Stimulated activated CD4-positive, alpha-beta T cell treated with anti-CD3 and anti-CD28 coated beads, Interleukin-12 subunit alpha, Interleukin-12 subunit beta, amount 100 ng/mL, for 24 hours (primary cell): Measurements from ENCODE around the gene R3HDM2.
"Not testable (repeated sequence)": the region's sequence is repeated elsewhere in the genome, so short reads cannot be mapped to it uniquely, and the experiment has no call there.

Experiments
- DNase-seq, 2 experiments: peaks; one replicate each; pipeline ENCODE4 v3.0.0-alpha.2; 2020; ENCODE audit warnings: low read depth in 2 of 2

R3HDM2 gene

DNA sequence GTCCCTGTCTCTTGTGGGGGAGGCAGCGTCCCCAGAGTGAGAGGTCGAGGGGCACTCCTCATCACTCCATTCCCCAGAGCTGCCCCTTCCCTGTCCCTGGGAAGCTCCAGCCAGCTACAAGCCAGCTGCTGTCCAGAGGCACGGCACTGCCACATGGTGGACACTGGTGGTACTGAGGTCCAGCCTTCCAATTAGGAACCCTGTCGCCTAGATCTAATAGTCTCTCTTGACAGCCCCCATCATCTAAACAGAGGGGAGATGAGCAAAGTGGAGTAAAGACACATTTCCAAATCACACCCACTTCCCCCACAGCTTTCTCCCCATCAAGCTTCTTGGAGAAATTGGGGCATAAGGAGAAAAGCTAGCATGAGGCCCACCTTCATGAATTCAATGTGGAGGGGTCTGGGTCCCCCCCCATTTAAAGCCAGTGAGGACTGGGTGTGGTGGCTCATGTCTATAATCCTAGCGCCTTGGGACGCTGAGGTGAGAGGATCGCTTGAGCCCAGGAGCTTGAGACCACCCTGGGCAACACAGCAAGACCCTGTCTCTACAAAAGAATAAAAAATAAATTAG is 22.2 kb upstream of the R3HDM2 start:
- DNase-seq: peak in 1 of 2 experiments; percentile 54

DNA sequence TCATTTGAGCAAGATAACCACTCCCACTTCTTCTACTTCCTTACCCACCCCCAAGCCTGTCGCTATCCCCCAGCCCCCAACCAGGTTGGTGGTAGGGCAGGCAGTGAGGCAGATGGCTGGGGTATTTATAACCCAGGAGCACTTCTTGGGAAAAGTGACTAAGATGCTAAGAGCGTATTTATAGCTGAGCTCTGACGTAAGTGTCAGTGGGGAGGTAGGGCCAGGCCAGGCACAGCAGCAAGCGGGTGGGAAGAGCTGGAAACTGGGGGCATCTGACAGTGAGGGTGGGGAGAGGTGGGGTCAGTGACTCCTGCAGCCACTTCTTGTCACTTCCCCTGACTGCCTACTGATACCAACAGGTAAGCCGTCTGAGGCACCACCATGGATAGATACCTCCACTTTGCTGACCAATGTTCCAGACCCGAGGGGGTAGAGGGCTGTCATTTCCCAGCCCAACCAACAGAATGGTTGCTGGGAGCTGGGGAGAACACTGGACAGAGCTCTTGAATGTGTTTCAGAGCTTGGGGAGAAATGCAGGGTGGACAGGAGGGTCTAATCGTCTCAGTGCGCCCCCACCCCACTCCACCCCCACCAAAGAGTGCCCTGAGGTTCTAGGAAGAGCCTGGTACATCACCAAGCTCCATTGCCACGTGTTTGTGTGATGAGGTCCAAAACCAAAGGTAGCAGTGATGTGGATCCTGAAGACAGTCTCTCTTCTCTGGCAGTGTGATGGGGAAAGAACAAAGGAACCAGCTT is 21.5 kb upstream of the R3HDM2 start:
- no peak for DNase-seq

DNA sequence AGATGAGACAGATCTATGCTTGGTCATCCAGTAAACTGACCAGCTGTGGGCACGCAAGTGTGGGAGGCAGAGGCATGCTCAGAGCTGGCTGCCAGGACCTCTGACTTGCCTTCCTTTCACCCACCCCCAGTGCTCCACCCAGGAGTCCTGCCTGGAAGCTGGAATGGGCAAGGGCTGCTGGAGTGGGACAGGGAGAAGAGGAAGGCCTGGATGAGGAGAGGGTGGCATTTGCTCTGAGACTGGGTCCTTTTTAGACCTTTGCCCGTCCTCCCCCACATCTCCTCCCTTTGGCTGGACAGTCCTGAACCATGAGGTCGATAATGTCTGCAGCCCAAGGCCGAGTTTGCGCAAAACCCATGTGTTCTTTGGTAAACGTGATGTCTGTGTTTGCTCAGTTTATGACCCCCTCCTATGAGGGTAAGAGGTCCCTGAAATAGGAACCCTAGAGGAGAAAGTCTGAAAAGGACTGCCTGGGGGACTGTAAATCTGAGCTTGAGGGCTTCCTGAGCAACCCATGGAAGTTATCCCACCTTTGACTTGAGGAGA is 20.5 kb upstream of the R3HDM2 start:
- DNase-seq: no peak

DNA sequence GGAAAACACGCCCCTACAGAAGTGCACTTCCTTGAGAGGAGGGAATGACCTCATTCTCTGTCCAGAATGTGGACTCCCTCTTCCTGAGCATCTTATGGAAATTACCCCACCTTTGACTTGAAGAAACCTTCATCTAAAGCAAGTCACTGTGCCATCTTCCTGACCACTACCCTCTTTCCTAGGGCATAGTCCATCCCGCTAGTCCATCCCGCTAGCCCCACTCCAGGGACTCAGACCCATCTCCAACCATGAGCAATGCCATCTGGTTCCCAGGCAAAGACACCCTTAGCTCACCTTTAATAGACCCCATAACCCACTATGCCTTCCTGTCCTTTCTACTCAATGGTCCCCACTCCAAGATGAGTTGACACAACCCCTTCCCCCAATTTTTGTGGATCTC is 19.2 kb upstream of the R3HDM2 start:
- no peak for DNase-seq

DNA sequence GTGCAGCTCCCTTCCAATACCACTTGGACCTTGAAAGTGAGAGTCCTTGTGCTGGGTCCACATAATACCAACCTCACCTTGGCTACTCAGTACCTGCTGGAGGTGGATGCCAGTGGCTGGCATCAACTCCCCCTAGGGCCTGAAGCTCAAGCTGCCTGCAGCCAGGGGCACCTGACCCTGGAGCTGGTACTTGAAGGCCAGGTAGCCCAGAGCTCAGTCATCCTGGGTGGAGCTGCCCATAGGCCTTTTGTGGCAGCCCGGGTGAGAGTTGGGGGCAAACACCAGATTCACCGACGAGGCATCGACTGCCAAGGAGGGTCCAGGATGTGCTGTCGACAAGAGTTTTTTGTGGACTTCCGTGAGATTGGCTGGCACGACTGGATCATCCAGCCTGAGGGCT is 18.5 kb upstream of the R3HDM2 start:
- no peak for DNase-seq

DNA sequence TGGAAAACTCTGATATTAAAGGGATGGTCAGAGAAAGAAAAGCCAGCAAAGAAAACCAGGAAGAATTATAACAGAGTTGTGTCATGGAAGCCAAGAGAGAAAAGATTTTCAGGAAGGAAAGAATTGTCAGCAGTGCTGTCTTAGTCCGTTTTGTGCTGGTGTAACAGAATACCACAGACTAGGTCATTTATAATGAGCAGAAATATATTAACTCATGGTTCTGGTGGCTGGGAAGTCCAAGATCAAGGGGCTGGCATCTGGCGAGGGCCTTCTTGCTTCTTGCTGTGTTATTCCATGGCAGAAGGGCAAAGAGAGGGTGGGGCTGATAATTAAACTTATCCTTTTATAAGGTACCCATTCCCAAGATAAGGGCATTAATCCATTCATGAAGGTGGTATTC is 17.8 kb upstream of the R3HDM2 start:
- DNase-seq: no peak

DNA sequence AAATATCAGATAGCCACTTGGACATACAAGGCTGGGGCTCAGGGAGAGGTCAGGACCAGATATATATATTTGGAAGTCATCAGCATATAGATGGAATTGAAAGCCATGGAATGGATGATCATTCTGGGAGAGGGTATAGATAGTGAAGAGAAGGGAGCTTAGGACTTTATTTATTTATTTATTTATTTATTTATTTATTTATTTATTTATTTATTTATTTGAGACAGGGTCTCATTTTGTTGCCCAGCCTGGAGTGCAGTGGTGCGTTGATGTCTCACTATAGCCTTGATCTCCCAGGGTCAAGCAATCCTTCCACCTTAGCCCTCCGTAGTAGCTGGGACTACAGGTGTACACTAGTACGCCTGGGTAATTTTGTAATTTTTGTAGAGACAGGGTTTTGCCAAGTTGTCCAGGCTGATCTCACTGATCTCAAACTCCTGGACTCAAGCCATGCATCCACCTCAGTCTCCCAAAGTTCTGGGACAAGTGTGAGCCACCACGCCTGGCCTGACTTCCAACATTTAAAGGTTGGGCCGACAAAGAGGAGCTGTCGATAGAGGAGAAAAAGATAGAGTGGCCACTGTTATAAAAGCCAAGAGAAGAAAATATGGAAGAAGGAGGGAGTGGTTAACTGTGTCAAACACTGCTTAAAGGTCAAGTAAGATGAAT is 15.6 kb upstream of the R3HDM2 start:
- DNase-seq: no peak

DNA sequence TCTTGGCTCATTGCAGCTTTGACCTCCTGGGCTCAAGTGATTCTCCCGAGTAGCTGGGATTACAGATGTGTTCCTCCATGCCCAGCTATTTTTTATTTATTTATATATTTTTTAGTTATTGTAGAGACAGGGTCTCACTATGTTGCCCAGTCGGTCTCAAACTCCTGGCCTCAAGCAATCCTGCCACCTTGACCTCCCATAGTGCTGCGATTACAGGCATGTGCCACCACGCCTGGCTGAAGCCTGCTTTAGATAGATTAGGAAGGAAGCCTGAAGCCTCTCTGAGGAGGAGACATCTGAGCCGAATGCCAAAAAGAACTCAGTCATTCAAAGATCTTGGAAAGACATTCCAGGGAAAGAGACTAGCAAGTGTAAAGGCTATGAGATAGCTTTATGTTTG is 13.9 kb upstream of the R3HDM2 start:
- DNase-seq: no peak

DNA sequence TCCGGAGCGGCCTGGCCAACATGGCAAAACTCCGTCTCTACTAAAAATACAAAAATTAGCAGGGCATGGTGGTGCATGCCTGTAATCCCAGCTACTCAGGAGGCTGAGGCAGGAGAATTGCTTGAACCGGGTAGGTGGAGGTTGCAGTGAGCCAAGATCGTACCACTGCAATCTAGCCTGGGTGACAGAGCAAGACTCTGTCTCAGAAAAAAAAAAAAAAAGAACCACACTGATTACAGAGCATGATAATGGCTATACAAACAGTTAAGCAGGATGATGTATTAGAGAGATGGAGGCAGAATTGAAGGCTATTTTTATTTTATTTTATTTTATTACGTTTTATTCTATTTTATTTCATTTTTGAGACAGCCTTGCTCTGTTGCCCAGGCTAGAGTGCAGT is 13.5 kb upstream of the R3HDM2 start:
- DNase-seq: not testable (repeated sequence)

DNA sequence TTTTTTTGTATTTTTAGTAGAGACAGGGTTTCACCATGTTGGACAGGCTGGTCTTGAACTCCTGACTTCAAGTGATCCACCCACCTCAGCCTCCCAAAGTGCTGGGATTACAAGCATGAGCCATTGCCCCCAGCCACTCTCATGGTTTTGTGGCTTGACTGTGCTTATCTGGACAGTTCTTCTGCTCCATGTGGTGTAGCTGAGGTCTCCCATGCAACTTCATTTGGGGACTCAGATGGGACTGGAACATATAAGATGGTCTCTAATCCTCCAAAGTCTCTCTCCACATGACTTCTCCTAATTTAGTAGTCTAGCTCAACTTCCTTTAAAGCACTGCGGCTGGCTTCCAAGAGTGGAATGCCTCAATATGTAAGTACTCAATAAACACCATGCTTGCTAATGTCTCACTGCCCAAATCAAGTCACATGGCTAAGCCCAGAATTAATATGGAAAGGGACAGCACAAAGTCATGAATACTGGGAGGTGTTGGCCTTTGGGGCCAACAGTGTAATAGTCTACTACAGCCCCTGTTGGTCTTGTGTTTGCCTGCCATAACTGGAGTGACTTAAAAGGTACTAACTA is 11.1 kb upstream of the R3HDM2 start:
- DNase-seq: no peak

DNA sequence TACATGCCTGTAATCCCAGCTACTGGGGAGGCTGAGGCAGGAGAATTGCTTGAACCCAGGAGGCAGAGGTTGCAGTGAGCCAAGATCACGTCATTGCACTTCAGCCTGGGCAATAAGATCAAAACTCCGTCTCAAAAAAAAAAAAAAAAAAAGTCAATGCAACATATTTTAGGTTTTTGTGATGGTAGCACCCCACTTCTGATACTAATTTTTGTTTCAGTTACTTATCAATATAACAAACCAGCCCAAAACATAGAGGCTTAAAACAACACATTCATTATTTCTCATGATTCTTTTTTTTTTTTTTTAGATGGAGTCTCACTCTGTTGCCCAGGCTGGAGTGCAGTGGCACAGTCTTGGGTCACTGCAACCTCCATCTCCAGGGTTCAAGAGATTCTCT is 10.6 kb upstream of the R3HDM2 start:
- not testable (repeated sequence) for DNase-seq

DNA sequence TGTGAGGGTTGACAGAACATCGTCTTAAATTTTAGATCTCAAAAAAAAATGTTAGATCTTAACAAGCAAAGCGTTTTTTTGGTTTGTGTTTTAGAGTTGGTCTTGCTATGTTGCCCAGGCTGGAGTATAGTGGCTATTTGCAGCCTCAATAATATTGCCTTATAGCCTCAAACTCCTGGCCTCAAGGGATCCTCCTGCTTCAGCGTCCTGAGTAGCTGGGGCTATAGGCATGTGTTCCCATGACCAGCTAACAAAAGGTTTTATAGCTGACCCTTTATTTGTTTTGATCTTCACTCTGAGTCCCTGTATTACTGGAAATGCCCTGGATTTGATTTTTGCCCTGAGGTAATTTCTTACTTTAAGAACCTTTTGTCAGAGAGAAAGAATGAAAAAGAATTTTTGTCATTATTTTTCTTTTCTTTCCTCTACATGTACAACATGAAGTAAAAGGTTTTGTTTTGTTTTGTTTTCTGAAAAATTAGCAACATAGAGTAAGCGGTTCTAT is 9.0 kb upstream of the R3HDM2 start:
- DNase-seq: no peak

DNA sequence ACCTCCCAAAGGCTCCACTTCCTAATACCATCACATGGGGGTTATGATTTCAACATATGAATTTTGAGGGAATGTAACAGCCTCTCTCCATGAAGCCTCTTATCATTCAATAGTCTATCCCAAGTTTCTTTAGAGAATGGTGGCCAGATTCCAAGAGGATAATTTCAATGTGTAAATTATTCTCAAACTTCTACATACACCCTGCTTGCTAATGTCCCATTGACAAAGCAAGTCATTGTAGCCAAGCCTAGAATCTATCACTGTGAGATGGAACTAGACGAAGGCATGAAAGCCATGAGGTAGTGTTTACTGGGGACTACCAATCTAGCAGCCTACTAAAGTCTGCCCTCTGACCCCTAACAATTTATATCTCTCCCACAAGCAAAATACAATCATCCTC is 7.6 kb upstream of the R3HDM2 start:
- no peak for DNase-seq

DNA sequence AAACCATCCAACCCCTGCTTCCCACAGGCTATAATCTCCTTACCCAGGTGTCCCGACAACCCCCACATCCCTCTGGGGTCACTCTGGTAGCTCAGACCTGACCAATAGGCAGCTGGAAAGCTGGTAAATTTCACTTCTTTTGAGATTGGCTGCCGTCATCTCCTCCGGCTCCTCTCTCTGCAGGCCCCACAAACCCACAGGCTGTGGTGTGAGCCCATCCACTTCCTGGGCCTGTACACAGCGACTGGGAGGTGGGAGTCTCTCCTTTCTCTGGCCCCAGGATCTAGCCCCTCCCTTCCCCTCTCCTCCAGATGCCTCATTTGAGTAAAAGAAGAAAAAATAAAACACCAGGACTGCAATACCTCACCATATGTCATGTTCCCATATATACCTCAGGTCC is 4.5 kb upstream of the R3HDM2 start:
- DNase-seq: no peak

DNA sequence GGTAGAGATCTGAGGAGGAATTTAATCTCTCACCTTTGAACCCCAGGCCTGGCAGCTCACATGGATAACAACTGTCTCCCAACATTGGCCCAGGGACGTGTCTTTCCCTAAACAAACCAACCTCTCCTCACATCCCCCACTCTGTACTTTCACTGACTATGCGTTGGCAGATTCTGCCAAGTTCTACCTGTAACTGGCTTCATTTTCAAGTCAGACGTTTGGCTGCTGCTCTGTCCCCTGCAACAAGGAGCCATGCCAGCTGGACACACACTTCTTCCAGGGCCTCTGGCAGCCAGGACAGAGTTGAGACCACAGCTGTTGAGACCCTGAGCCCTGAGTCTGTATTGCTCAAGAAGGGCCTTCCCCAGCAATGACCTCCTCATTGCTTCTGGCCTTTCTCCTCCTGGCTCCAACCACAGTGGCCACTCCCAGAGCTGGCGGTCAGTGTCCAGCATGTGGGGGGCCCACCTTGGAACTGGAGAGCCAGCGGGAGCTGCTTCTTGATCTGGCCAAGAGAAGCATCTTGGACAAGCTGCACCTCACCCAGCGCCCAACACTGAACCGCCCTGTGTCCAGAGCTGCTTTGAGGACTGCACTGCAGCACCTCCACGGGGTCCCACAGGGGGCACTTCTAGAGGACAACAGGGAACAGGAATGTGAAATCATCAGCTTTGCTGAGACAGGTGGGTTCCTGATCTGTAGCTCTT is 3.8 kb upstream of the R3HDM2 start, which contains the start of gene INHBC:
TSS of gene INHBC (plus strand) at position 268 of the 707 bp plus-strand sequence. CDS start at position 371, 103 bp downstream.
- no peak for DNase-seq

DNA sequence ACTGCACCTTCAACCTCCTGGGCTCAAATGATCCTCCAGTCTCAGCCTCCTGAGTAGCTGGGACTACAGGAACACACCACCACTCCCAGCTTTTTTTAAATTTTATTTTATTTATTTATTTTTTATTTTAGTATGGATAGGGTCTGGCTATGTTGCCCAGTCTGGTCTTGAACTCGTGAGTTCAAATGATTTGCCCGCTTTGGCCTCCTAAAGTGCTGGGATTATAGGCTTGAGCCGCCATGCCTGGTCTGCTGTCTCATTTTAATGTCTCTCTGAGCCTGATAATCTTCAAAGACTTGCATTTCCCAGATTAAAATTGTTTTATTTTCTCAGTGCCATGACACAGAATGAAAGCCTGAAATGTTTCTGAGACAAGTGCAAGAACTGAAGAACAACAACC is 2.5 kb upstream of the R3HDM2 start:
- DNase-seq: no peak

DNA sequence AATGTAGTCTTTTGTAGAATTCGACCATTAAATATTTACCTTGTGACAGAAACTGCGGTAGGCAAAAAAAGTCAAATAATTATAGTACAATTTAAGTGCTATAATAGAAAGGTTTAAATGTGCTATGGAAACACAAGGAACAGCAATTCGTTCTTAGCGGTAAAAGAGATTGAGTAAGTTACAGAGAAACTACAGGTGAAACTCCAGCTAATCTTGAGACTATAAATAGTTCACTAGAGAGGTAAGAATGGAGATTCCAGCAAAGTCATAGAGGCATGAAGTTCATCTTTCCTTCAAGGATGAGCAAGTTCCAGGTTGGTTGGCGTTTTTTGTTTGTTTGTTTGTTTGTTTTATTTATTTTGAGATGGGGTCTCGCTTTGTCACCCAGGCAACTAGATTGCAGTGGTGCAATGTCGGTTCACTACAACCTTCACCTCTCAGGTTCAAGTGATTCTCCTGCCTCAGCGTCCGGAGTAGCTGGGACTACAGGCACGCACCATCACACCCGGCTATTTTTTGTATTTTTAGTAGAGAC is 878 bp upstream of the R3HDM2 start:
- DNase-seq: no peak

DNA sequence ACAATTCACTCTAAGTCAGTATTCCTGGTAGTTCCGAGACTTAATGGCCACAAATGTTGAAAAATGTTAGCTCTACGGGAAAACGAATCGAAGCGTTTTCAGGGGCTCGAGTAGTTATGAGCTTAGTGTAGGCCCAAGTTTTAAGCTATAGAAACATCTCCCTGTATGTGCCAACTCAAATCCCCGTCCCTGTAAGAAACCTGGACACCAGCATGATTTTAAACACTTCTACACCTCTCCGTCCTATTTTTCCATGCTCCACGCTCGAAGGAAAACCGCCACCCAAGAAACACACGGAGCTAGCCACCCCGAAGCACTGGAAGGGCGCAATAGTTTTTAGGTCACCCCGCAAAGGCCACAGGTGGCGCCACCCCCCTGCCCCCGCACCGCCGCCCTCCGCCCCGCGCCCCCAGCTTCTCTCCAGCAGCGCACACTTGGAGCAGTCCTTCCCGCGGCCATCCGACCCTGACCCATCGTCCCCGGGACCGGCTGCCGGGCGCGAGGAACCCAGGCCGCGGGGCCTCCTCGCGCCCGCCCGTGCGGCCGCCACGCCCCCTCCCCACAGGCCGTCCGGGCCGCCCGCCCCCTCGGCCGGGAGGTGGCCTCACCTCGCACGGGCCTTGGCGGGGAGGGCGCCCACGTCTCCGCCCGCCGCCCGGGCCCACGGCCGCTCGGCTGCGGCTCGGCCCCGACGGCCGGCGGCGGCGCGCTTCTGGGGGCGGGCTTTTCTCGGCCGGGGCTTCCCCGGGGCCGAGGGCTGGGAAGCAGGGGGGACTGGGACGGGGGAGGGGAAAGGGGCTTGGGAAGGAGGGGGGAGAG is 522 bp downstream of the R3HDM2 start:
- peak; percentile 34 to 35 for DNase-seq

DNA sequence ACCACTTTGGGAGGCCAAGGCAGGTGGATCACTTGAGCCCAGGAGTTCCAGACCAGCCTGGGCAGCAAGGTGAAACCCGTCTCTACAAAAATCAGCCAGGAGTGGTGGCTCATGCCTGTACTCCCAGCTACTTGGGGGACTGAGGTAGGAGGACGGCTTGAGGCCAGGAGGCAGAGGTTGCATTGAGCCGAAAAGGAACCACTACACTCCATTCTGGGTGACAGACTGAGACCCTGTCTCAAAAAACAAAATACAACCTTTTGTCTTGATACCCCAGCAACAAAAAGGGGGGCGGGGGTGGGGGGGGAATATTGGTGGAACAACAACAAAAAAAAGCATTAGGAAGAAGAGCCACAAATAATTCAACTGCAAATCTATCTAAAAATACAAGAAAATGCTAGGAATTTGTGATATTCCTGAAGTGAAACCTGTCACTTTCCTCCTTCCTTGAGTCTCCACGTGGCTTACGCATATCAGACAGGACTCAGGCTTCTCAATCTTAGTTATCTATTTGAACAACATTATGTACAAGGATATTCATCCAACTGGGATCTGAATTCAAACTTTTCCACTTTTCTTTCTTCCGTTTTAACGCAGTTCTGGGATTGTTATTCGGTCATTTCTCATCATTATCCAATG is 1.3 kb downstream of the R3HDM2 start:
- no peak for DNase-seq

DNA sequence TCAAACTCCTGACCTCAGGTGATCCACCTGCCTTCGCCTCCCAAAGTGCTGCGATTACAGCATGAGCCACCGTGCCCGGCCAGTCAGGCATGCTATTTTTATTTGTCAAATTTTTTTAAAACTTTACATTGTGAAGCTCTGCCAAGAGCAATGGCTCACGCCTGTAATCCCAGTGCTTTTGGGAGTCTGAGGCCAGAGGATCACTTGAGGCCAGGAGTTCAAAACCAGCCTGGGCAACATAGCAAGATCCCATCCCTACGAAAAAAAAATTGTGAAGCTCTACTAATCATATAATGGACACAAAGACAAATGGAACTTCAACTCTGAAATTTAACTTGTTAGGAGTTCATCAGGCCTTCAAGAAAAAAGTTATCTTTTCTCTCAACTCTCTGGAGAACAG is 1.9 kb downstream of the R3HDM2 start:
- no peak for DNase-seq
